ENCODE results near the gene ATG4A. TPM values are rescaled to one million over a fixed set of nuclear protein-coding genes. Genes with fewer than 3 reads are reported as not detected.

The ATG4A gene
- total RNA-seq, 4 donors from 2014 or later: 12.4 to 25.0 (median 18.8) TPM

DNA sequence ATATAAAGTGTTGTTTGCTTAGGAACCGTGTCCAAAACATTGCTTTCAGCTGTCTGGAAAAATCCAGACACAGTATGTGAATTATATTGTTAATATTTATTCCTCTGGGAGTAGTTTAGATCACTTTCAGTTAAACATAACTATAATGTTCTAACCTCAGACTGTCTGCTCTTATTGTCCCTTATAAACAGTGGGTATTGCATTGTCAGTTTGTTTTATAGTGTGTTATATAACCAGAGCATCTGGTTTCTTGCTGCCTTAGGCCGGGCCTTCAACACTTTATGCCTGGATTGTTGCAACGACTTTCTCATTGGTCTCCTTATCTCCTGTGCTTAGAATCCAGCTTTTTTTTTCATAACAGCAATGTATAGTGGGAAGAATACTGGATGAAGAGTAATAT lies 26.4 kb downstream of the ATG4A start:
- TF ChIP-seq, protein P1, sequence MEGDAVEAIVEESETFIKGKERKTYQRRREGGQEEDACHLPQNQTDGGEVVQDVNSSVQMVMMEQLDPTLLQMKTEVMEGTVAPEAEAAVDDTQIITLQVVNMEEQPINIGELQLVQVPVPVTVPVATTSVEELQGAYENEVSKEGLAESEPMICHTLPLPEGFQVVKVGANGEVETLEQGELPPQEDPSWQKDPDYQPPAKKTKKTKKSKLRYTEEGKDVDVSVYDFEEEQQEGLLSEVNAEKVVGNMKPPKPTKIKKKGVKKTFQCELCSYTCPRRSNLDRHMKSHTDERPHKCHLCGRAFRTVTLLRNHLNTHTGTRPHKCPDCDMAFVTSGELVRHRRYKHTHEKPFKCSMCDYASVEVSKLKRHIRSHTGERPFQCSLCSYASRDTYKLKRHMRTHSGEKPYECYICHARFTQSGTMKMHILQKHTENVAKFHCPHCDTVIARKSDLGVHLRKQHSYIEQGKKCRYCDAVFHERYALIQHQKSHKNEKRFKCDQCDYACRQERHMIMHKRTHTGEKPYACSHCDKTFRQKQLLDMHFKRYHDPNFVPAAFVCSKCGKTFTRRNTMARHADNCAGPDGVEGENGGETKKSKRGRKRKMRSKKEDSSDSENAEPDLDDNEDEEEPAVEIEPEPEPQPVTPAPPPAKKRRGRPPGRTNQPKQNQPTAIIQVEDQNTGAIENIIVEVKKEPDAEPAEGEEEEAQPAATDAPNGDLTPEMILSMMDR (IDR thresholded peaks at IDR 0.05): no peak
- TF ChIP-seq POLR2A (IDR thresholded peaks at IDR 0.05): no peak
- Histone ChIP-seq H3K36me3 (no peaks in the 10 kb centered on the region), H3K4me3 (replicated peaks in 1 of 3) (no peak overlapping the region), H3K4me1 (peaks cover 4 to 18% of the 10 kb centered on the region in 2 donors), H3K27ac (no peak overlapping the region), H3K9me3 (no peaks in the 10 kb centered on the region), H3K27me3 (no peaks in the 10 kb centered on the region)
- intact Hi-C loops (cut with DNase I): no loop called here
- DNase-seq: no peak
- WGBS, 2 donors: 84 to 86% methylated on average over 3 of the region's 3 CpGs

DNA sequence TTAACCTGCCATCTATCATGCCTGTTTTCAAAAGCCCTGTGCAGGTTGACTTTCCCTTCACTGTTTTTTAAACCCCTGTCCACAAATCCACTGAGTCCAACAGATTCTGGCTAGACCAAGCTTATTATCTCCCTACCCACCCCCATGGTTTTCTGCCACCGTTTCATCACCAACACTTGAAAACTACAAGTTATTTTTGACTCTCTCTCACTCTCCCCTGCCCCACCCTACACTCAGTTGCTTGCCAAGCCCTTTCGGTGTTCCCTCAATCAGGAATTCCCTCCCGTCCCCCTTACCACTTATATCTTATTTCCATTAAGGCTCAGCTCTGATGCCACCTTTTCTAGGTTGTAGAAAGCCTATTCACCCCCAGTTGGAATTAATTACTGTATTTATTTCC lies 29.7 kb downstream of the ATG4A start:
- no peaks in the 10 kb centered on the region for H3K36me3 ChIP-seq
- 17 to 27% methylated on average over 3 of the region's 3 CpGs for whole genome bisulfite sequencing, 2 donors
- peaks cover 4 to 18% of the 10 kb centered on the region in 2 donors for H3K4me1 ChIP-seq
- no peak overlapping the region for H3K4me3 ChIP-seq (replicated peaks in 1 of 3)
- no peak overlapping the region for H3K27ac ChIP-seq
- TF ChIP-seq POLR2A (IDR thresholded peaks at IDR 0.05): no peak
- TF ChIP-seq, protein P1 (IDR thresholded peaks at IDR 0.05): no peak
- no peaks in the 10 kb centered on the region for H3K9me3 ChIP-seq
- no peaks in the 10 kb centered on the region for H3K27me3 ChIP-seq
- DNase-seq: peak; percentile 2 to 6
- intact Hi-C loops (cut with DNase I): no loop called here

DNA sequence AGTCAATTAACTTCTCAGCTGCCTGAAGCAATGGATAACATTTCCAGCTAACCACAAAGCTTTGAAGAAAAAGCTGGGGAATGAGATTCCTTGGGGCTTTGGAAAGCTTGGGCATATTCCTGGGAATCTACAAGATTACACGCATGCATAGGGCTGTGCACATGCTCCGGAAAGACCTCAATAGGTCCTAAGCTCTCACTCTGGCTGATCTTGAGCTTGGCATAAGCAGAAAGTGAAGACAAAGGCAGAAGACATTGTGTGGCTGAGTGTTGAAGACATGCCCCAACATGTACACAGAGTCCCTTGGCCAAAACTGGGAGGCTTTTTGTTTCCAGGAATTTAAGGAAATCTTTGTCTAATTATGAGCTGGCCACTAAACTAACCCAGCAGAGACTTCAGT lies 31.2 kb downstream of the ATG4A start:
- intact Hi-C loops (cut with DNase I): no loop called here
- H3K9me3 ChIP-seq: no peaks in the 10 kb centered on the region
- 67 to 81% methylated on average over 2 of the region's 2 CpGs for WGBS, 2 donors
- H3K4me1 ChIP-seq: peaks cover 4 to 18% of the 10 kb centered on the region in 2 donors
- TF ChIP-seq, protein P1 (IDR thresholded peaks at IDR 0.05): no peak
- no peak for TF ChIP-seq POLR2A (IDR thresholded peaks at IDR 0.05)
- no peak for DNase-seq
- H3K4me3 ChIP-seq (replicated peaks in 1 of 3): no peak overlapping the region
- H3K27ac ChIP-seq: no peak overlapping the region
- no peaks in the 10 kb centered on the region for H3K36me3 ChIP-seq
- H3K27me3 ChIP-seq: no peaks in the 10 kb centered on the region

DNA sequence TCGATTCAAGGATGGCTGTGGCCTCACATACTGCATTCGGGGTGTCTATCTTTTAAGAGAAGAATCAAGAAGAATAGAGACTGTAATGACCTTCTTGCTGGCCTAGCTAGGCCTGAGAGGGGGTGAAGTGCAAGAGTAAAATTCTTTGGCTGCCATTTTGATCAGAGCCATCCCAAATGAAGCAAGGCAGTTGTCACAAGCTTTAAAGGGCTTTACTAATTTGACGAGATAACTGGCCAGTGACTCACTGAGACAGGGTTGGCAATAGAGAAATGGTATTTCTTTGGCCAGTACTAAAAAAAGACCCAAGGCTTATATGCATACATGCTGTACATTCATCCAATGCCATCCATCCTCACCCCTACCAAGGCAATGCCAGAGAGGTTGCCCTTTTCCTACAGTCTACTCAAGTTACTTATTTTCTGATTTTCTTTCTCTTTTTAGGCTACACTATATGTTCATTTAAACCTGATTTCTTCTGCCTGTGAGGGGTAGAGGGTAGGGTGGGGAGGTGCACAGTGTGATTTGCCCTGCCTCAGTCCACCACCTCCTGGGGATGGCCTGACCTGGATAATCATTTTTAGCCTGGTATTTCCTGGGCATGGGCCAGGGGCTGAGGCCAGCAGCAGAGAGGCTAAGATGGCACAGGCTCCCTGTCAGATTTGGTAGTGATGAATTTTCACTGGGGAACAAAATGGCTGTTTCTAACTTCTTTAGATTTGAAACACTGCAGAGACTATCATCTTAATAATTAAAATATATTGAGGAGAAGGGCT lies 32.2 kb downstream of the ATG4A start:
- Histone ChIP-seq H3K36me3 (no peaks in the 10 kb centered on the region), H3K27ac (no peak overlapping the region), H3K27me3 (no peaks in the 10 kb centered on the region), H3K4me3 (replicated peaks in 1 of 3) (no peak overlapping the region), H3K4me1 (peaks cover 4 to 18% of the 10 kb centered on the region in 2 donors), H3K9me3 (no peaks in the 10 kb centered on the region)
- 92 to 99% methylated on average over 3 of the region's 3 CpGs for WGBS, 2 donors
- no peak for TF ChIP-seq POLR2A (IDR thresholded peaks at IDR 0.05)
- TF ChIP-seq, protein P1 (IDR thresholded peaks at IDR 0.05): no peak
- no peak for DNase-seq
- intact Hi-C loops (cut with DNase I): no loop called here

DNA sequence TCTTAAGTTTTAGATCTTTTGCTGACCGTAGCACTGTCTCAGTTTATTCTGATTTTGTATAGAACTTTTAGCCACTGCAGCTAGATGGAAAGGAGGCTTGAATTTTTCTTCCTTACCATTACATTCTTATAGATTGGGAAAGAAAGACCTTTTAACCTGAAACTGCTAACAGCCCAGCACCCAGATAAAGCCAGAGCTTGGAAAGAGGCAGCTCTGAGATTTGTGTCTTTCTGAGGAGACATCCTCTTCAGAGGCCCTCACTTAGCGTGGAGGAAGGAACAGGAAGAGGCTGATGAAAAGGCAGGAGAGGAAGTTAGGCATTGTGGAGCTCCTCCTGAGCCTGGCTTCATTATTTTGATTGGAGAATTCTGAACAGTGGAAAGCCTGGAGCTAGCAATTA lies 35.1 kb downstream of the ATG4A start:
- no peak overlapping the region for H3K4me3 ChIP-seq (replicated peaks in 1 of 3)
- no peak for DNase-seq
- H3K27me3 ChIP-seq: no peaks in the 10 kb centered on the region
- peaks cover 0 to 3% of the 10 kb centered on the region in 2 donors for H3K4me1 ChIP-seq
- intact Hi-C loops (cut with DNase I): no loop called here
- no peaks in the 10 kb centered on the region for H3K9me3 ChIP-seq
- H3K27ac ChIP-seq: no peak overlapping the region
- TF ChIP-seq, protein P1 (IDR thresholded peaks at IDR 0.05): no peak
- TF ChIP-seq POLR2A (IDR thresholded peaks at IDR 0.05): no peak
- no peaks in the 10 kb centered on the region for H3K36me3 ChIP-seq
- 88 to 92% methylated on average over 2 of the region's 2 CpGs for WGBS, 2 donors
